Thymus (tissue), 11 donors: Measurements from ENCODE around the gene HLCS. TPM values are rescaled to one million over a fixed set of nuclear protein-coding genes. Genes with fewer than 3 reads are reported as not detected.

Experiments
- DNase-seq, 9 donors: peaks; one replicate each; pipeline ENCODE4 v3.0.0-alpha.2; 2013; ENCODE audit warnings: low spot score in 9 of 9, low read depth in 6 of 9, missing footprints in 1 of 9
- H3K27ac ChIP-seq, 2 donors: one replicate each; pipeline ENCODE4 v1.5.1; 2013; ENCODE audit warnings: control low read depth in 1 of 2, low read depth in 1 of 2, low read length in 1 of 2, mild to moderate bottlenecking in 1 of 2, moderate library complexity in 1 of 2
- H3K27me3 ChIP-seq, 2 donors: one replicate each; pipeline ENCODE4 v1.5.1; 2013; ENCODE audit warnings: low read length in 1 of 2; ENCODE audit not compliant: control insufficient read depth in 2 of 2, insufficient read depth in 1 of 2
- H3K36me3 ChIP-seq, 2 donors: one replicate each; pipeline ENCODE4 v1.5.1; 2013; ENCODE audit warnings: low read length in 1 of 2, mild to moderate bottlenecking in 1 of 2, moderate library complexity in 1 of 2; ENCODE audit not compliant: control insufficient read depth in 2 of 2, insufficient read depth in 2 of 2
- H3K4me1 ChIP-seq, 2 donors: one replicate each; pipeline ENCODE4 v1.5.1; 2013; ENCODE audit warnings: low read length in 2 of 2; ENCODE audit not compliant: control insufficient read depth in 2 of 2, insufficient read depth in 2 of 2
- H3K4me3 ChIP-seq, 2 donors: one replicate each; pipeline ENCODE4 v1.5.1; 2013; ENCODE audit warnings: low read length in 2 of 2, control low read depth in 1 of 2, mild to moderate bottlenecking in 1 of 2
- H3K9me3 ChIP-seq, 2 donors: one replicate each; pipeline ENCODE4 v1.5.1; 2013; ENCODE audit warnings: low read length in 1 of 2, mild to moderate bottlenecking in 1 of 2; ENCODE audit not compliant: control insufficient read depth in 2 of 2, insufficient read depth in 1 of 2
- WGBS: extraction: QIAGEN DNeasy Blood & Tissue Kit; methylation state at CpG from one replicate; pipeline ENCODE4 v1.1.7; 2013; 5-methylcytosine and 5-hydroxymethylcytosine counted together
- polyA plus RNA-seq: library from polyadenylated mRNA; stranded (reverse); fragments of 200-250 nt; gene quantifications from one replicate; pipeline ENCODE4 v1.2.3, GENCODE V29; 2013
- total RNA-seq: library from RNA; stranded (reverse); fragments of 120-200 nt; gene quantifications from one replicate; pipeline ENCODE4 v1.2.4, GENCODE V29; 2013
- donor health status: healthy.

Gene HLCS
- total and polyA plus RNA-seq, 2 donors = 4.6 to 5.4 TPM

- DNase-seq = no peak
- Histone ChIP-seq H3K27me3 (no peaks in the 10 kb centered on the region), H3K4me1 (no peaks in the 10 kb centered on the region), H3K27ac (no peak overlapping the region), H3K36me3 (no peaks in the 10 kb centered on the region), H3K4me3 (no peak overlapping the region), H3K9me3 (no peaks in the 10 kb centered on the region)
- 92% methylated on average over 6 of the region's 6 CpGs for WGBS
Observed at GRCh38 chr21:36780861-36781260, 185.6 kb downstream of the HLCS start.

DNA sequence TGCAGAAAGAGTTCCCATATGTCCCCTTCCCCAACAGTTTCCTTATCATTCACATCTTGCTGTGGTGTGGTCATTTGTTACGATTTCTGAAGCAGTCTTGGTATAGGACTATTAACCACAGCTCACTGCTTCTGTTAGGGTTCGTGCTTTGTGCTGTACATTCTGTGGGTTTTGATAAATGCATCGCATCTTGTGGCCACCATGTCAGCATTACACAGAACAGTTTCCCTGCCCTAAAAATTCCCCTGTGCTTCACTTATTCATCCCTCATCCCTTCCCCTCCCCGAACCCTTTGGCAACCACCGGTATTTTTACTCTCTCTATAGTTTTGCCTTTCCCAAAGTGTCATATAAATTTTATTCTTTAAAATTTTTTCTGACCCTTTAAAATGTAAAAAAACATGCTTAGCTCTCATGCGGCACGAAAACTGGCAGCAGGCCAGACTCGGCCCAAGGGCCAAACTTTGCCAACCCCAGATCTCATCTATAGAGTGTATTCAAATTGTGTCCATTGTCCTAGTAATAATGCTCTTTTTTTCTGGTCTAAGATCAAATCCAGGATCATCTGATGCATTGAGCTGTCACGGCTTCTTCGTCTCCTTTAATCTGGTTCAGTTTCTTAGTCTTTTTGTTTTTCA lies 189.4 kb downstream of the HLCS start:
- Histone ChIP-seq H3K4me1 (peaks cover 0 to 8% of the 10 kb centered on the region in 2 donors), H3K27ac (no peak overlapping the region)
- WGBS = 78% methylated on average over 10 of the region's 10 CpGs

GRCh38 chr21:36773995-36774394 lies 192.5 kb downstream of the HLCS start:
- peak in 1 of 9 donors; percentile 23 for DNase-seq
- 59% methylated on average over 8 of the region's 8 CpGs for WGBS
- Histone ChIP-seq H3K4me3 (no peak overlapping the region), H3K36me3 (no peaks in the 10 kb centered on the region), H3K27me3 (no peaks in the 10 kb centered on the region), H3K27ac (no peak overlapping the region), H3K4me1 (peaks cover 0 to 8% of the 10 kb centered on the region in 2 donors), H3K9me3 (no peaks in the 10 kb centered on the region)

More for the DNA sequence above, 189.4 kb downstream of the HLCS start:
- Histone ChIP-seq H3K9me3 (no peaks in the 10 kb centered on the region), H3K36me3 (no peaks in the 10 kb centered on the region), H3K27me3 (no peaks in the 10 kb centered on the region), H3K4me3 (no peak overlapping the region)
- DNase-seq = no peak

DNA sequence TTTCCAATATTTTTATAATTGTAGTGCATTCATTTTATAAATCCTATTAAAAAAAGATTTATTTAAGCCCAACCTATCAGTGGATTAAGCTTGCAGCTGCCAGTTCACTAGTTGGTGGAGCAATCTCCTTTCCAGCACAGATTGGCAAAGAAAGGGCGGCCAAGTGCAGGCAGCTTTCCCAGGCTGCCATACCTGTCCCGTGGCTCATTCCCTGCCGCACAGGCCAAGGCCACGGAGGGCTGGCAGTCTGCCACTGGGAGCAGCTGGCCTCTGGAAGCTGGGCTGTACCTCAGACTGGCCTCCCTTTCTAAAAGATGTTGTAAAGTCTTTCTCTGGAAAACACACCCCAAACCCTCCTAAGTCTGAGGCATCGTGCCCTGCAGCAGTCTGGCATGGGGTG lies 193.4 kb downstream of the HLCS start:
- Histone ChIP-seq H3K4me1 (peaks cover 0 to 8% of the 10 kb centered on the region in 2 donors), H3K36me3 (no peaks in the 10 kb centered on the region), H3K27me3 (no peaks in the 10 kb centered on the region), H3K9me3 (no peaks in the 10 kb centered on the region), H3K27ac (no peak overlapping the region), H3K4me3 (no peak overlapping the region)
- 92% methylated on average over 5 of the region's 5 CpGs for WGBS
- DNase-seq = no peak

GRCh38 chr21:36769051-36769839 lies 197.2 kb downstream of the HLCS start:
- Histone ChIP-seq H3K27me3 (no peaks in the 10 kb centered on the region), H3K9me3 (no peaks in the 10 kb centered on the region), H3K4me1 (peaks cover 0 to 8% of the 10 kb centered on the region in 2 donors), H3K4me3 (no peak overlapping the region), H3K27ac (no peak overlapping the region), H3K36me3 (peaks cover 0 to 4% of the 10 kb centered on the region in 2 donors)
- 94% methylated on average over 8 of the region's 8 CpGs for WGBS
- no peak for DNase-seq

DNA sequence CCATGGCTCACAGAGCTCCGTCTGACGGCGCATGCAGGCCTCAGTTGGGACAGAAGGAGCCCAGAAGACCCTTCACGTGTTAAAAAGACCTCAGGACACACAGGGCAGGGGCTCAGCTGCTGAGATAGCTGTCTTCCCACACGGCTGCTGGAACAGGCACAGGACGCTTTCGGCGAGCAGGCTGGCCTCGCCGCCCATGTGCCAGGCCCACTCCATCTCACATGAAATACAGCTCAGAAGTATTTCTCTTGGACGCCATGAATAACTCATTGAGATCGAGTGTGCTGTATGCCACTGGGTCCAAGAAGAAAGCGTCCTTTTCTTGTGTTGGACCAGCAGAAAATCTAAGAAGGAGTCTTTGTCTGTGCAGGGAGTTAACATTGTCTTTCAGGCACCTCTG lies 198.0 kb downstream of the HLCS start:
- peaks cover 0 to 4% of the 10 kb centered on the region in 2 donors for H3K36me3 ChIP-seq
- H3K27me3 ChIP-seq = no peaks in the 10 kb centered on the region
- H3K27ac ChIP-seq = no peak overlapping the region
- H3K4me1 ChIP-seq = peaks cover 0 to 4% of the 10 kb centered on the region in 2 donors
- no peak overlapping the region for H3K4me3 ChIP-seq
- WGBS = 97% methylated on average over 13 of the region's 13 CpGs
- H3K9me3 ChIP-seq = no peaks in the 10 kb centered on the region
- no peak for DNase-seq

GRCh38 chr21:36767096-36767495 lies 199.4 kb downstream of the HLCS start:
- Histone ChIP-seq H3K27me3 (peaks cover 0 to 2% of the 10 kb centered on the region in 2 donors), H3K27ac (no peak overlapping the region), H3K4me1 (peaks cover under 1% of the 10 kb centered on the region in 2 donors), H3K36me3 (peaks cover 0 to 4% of the 10 kb centered on the region in 2 donors), H3K4me3 (no peak overlapping the region), H3K9me3 (no peaks in the 10 kb centered on the region)
- no peak for DNase-seq
- 98% methylated on average over 11 of the region's 11 CpGs for WGBS

DNA sequence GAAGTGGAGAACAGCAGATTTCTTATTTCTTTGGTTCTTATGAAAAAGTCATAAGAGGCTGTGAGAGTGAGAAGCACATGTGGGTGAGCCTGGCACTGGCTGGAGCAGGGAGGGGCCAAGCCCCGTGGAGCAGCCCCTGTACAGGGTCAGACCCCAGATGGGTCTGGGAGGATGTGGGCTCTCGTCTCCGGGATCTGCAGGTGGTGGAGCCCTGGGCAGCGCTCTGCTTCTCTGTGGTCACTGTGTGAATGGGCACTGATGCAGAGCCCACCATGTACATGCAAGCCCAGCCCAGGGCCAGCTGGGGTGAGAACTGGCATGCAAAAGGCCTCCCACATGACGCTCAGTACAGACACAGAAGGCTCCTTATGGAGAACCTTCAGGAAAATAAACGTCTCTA lies 200.0 kb downstream of the HLCS start:
- H3K27ac ChIP-seq = no peak overlapping the region
- DNase-seq = no peak

GRCh38 chr21:36765229-36765628 lies 201.2 kb downstream of the HLCS start:
- no peak overlapping the region for H3K27ac ChIP-seq
- no peak overlapping the region for H3K4me3 ChIP-seq
- no peak for DNase-seq
- peaks cover 0 to 4% of the 10 kb centered on the region in 2 donors for H3K36me3 ChIP-seq
- no peaks in the 10 kb centered on the region for H3K9me3 ChIP-seq
- peaks cover 7 to 13% of the 10 kb centered on the region in 2 donors for H3K4me1 ChIP-seq
- WGBS = 98% methylated on average over 4 of the region's 4 CpGs
- H3K27me3 ChIP-seq = peaks cover 0 to 2% of the 10 kb centered on the region in 2 donors

More for the DNA sequence above, 200.0 kb downstream of the HLCS start:
- Histone ChIP-seq H3K36me3 (peaks cover 0 to 4% of the 10 kb centered on the region in 2 donors), H3K4me3 (no peak overlapping the region), H3K27me3 (peaks cover 0 to 2% of the 10 kb centered on the region in 2 donors), H3K4me1 (peaks cover 6% of the 10 kb centered on the region in 2 donors), H3K9me3 (no peaks in the 10 kb centered on the region)
- 96% methylated on average over 6 of the region's 6 CpGs for WGBS
